H9 (cell line): ENCODE data around the gene PRKCB. TPM values are rescaled to one million over a fixed set of nuclear protein-coding genes. Genes with fewer than 3 reads are reported as not detected.

Experiments
- DNase-seq: peaks from one replicate; pipeline ENCODE4 v3.0.0-alpha.2; 2017
- H2AFZ ChIP-seq: one replicate; pipeline ENCODE4 v1.6.1; 2013; ENCODE audit warnings: mild to moderate bottlenecking, low read length, control low read depth, moderate library complexity
- H2AK5ac ChIP-seq: 2 replicates; pipeline ENCODE4 v1.6.1; 2013; ENCODE audit warnings: low read length, control low read depth, mixed read lengths; ENCODE audit not compliant: insufficient read length
- H2BK120ac ChIP-seq: one replicate; pipeline ENCODE4 v1.6.1; 2013; ENCODE audit warnings: low read depth, mild to moderate bottlenecking, low read length, control low read depth, inconsistent platforms; ENCODE audit not compliant: poor library complexity, severe bottlenecking
- H2BK12ac ChIP-seq: 2 replicates; pipeline ENCODE4 v1.6.1; 2013; ENCODE audit warnings: low read length, control low read depth, mixed read lengths, low read depth; ENCODE audit not compliant: insufficient read length
- H2BK15ac ChIP-seq: 2 replicates; pipeline ENCODE4 v1.6.1; 2013; ENCODE audit warnings: low read depth, low read length, control low read depth
- H2BK20ac ChIP-seq: one replicate; pipeline ENCODE4 v1.6.1; 2013; ENCODE audit warnings: low read depth, mild to moderate bottlenecking, low read length, control low read depth, inconsistent platforms; ENCODE audit not compliant: poor library complexity, severe bottlenecking
- H2BK5ac ChIP-seq: 2 replicates; pipeline ENCODE4 v1.6.1; 2013; ENCODE audit warnings: low read length, control low read depth, mixed read lengths; ENCODE audit not compliant: insufficient read length
- H3K14ac ChIP-seq: 2 replicates; pipeline ENCODE4 v1.6.1; 2013; ENCODE audit warnings: low read length, control low read depth; ENCODE audit not compliant: insufficient read depth
- H3K18ac ChIP-seq: 2 replicates; pipeline ENCODE4 v1.6.1; 2013; ENCODE audit warnings: low read depth, mild to moderate bottlenecking, mixed read lengths, low read length, control low read depth; ENCODE audit not compliant: insufficient read length
- H3K23ac ChIP-seq: 2 replicates; pipeline ENCODE4 v1.6.1; 2013; ENCODE audit warnings: low read length, control low read depth, mixed read lengths, low read depth; ENCODE audit not compliant: insufficient read length
- H3K23me2 ChIP-seq: 2 replicates; pipeline ENCODE4 v1.6.1; 2013; ENCODE audit warnings: low read depth, mild to moderate bottlenecking, mixed read lengths, low read length, control low read depth; ENCODE audit not compliant: insufficient read length, poor library complexity, severe bottlenecking
- H3K27ac ChIP-seq: 2 replicates; pipeline ENCODE4 v1.5.1; 2013; ENCODE audit warnings: low read length, control low read depth, mixed read lengths, low read depth; ENCODE audit not compliant: insufficient read length
- H3K27me3 ChIP-seq: 2 replicates; pipeline ENCODE4 v1.6.1; 2013; ENCODE audit warnings: low read length, control low read depth, inconsistent platforms; ENCODE audit not compliant: insufficient read depth
- H3K4ac ChIP-seq: 2 replicates; pipeline ENCODE4 v1.6.1; 2013; ENCODE audit warnings: low read depth, mild to moderate bottlenecking, control low read depth, inconsistent platforms, low read length, moderate library complexity
- H3K4me1 ChIP-seq: 2 replicates; pipeline ENCODE4 v1.6.1; 2013; ENCODE audit warnings: low read length, control low read depth, inconsistent platforms; ENCODE audit not compliant: insufficient read depth
- H3K4me2 ChIP-seq: 2 replicates; pipeline ENCODE4 v1.6.1; 2013; ENCODE audit warnings: low read length, control low read depth, mixed read lengths; ENCODE audit not compliant: insufficient read length, insufficient read depth
- H3K56ac ChIP-seq: 2 replicates; pipeline ENCODE4 v1.6.1; 2013; ENCODE audit warnings: low read depth, mild to moderate bottlenecking, mixed read lengths, low read length, control low read depth; ENCODE audit not compliant: insufficient read length
- H3K79me1 ChIP-seq: 2 replicates; pipeline ENCODE4 v1.6.1; 2013; ENCODE audit warnings: low read depth, mild to moderate bottlenecking, moderate library complexity, low read length, control low read depth, inconsistent platforms; ENCODE audit not compliant: insufficient read depth, poor library complexity, severe bottlenecking
- H3K79me2 ChIP-seq: 2 replicates; pipeline ENCODE4 v1.6.1; 2013; ENCODE audit warnings: low read length, control low read depth, inconsistent platforms; ENCODE audit not compliant: insufficient read depth
- H3K9ac ChIP-seq: 2 replicates; pipeline ENCODE4 v1.6.1; 2013; ENCODE audit warnings: low read length, control low read depth, mixed read lengths; ENCODE audit not compliant: insufficient read length; ENCODE audit errors: extremely low read depth
- H3K9me3 ChIP-seq: one replicate; pipeline ENCODE4 v1.6.1; 2013; ENCODE audit warnings: low read depth, low read length, inconsistent platforms; ENCODE audit not compliant: control insufficient read depth
- H3T11ph ChIP-seq: one replicate; pipeline ENCODE4 v1.6.1; 2013; ENCODE audit warnings: mild to moderate bottlenecking, low read length, control low read depth, inconsistent platforms
- H4K20me1 ChIP-seq: one replicate; pipeline ENCODE4 v1.6.1; 2013; ENCODE audit not compliant: control insufficient read depth, insufficient read length, insufficient read depth
- H4K5ac ChIP-seq: 2 replicates; pipeline ENCODE4 v1.6.1; 2013; ENCODE audit warnings: low read depth, mild to moderate bottlenecking, mixed read lengths, low read length, control low read depth; ENCODE audit not compliant: insufficient read length
- H4K8ac ChIP-seq: replicated peaks from 2 replicates; pipeline ENCODE4 v1.6.1; 2013; ENCODE audit warnings: low read length, control low read depth, mixed read lengths, low read depth; ENCODE audit not compliant: insufficient read length
- H4K91ac ChIP-seq: 2 replicates; pipeline ENCODE4 v1.6.1; 2013; ENCODE audit warnings: low read depth, mild to moderate bottlenecking, moderate library complexity, mixed read lengths, low read length, control low read depth; ENCODE audit not compliant: insufficient read length
- H3K27ac Mint-ChIP-seq, 3 experiments: 2 replicates in 2 of 3; 3 replicates in 1 of 3; pipeline ENCODE4 v1.8.0; 2020 to 2021; ENCODE audit warnings: mixed read lengths in 3 of 3, mild to moderate bottlenecking in 1 of 3, moderate library complexity in 1 of 3
- H3K27me3 Mint-ChIP-seq: 2 replicates; pipeline ENCODE4 v1.8.0; 2021; ENCODE audit warnings: low read depth, mild to moderate bottlenecking, moderate library complexity, mixed read lengths
- H3K36me3 Mint-ChIP-seq, 3 experiments: 2 replicates in 2 of 3; 3 replicates in 1 of 3; pipeline ENCODE4 v1.8.0; 2020 to 2021; ENCODE audit warnings: low read depth in 3 of 3, mixed read lengths in 3 of 3; ENCODE audit not compliant: insufficient read depth in 1 of 3
- H3K4me1 Mint-ChIP-seq, 2 experiments: 2 replicates each; pipeline ENCODE4 v1.8.0; 2020; ENCODE audit warnings: mixed read lengths in 2 of 2
- H3K4me3 Mint-ChIP-seq, 2 experiments: 2 replicates in 1 of 2; 3 replicates in 1 of 2; pipeline ENCODE4 v1.8.0; 2020 to 2021; ENCODE audit warnings: mild to moderate bottlenecking in 2 of 2, mixed read lengths in 2 of 2, moderate library complexity in 1 of 2
- H3K9me3 Mint-ChIP-seq, 2 experiments: 2 replicates in 1 of 2; 3 replicates in 1 of 2; pipeline ENCODE4 v1.8.0; 2020; ENCODE audit warnings: mild to moderate bottlenecking in 2 of 2, mixed read lengths in 2 of 2, moderate library complexity in 1 of 2
- CTCF ChIP-seq: fragments of 200-600 bp; sonication (generic); conservative IDR thresholded peaks from 3 replicates; pipeline ENCODE4 v1.8.0; 2021; ENCODE audit warnings: antibody characterized with exemption, mild to moderate bottlenecking
- WGBS: extraction: QIAGEN DNeasy Blood & Tissue Kit; methylation state at CpG from one replicate; pipeline ENCODE4 v1.1.7; 2013; ENCODE audit warnings: missing lambda C conversion rate, low lambda C conversion rate, mixed read lengths; ENCODE audit not compliant: insufficient read length; ENCODE audit errors: extremely low coverage; 5-methylcytosine and 5-hydroxymethylcytosine counted together
- total RNA-seq: library from RNA; stranded (reverse); gene quantifications from 2 replicates; pipeline ENCODE4 v1.2.1, GENCODE V29; 2021

The PRKCB gene
- total RNA-seq, 1 experiment from 2014 or later = 7.0 TPM

GRCh38 chr16:23953476-23953875, 117.7 kb downstream of the PRKCB start:
- Histone ChIP-seq H4K91ac (no peak overlapping the region), H2BK15ac (no peak overlapping the region), H3K23ac (no peak overlapping the region), H2BK20ac (no peak overlapping the region), H3K4ac (no peak overlapping the region), H3K27me3 (no peaks in the 10 kb centered on the region), H3K9me3 (no peaks in the 10 kb centered on the region), H2BK12ac (no peak overlapping the region), H2AK5ac (no peak overlapping the region), H4K20me1 (no peaks in the 10 kb centered on the region), H3K4me1 (peaks cover 10% of the 10 kb centered on the region; the same call in 1 of the 2 replicates), H3K14ac (no peak overlapping the region), H3K4me2 (no peak overlapping the region), H4K8ac (no peak overlapping the region), H3K23me2 (no peaks in the 10 kb centered on the region), H2AFZ (no peak overlapping the region), H2BK120ac (no peak overlapping the region), H3K9ac (no peak overlapping the region), H3K79me1 (no peaks in the 10 kb centered on the region), H3K18ac (no peak overlapping the region), H2BK5ac (no peak overlapping the region), H3T11ph (no peak overlapping the region), H3K56ac (no peak overlapping the region), H4K5ac (no peak overlapping the region), H3K27ac (no peak overlapping the region), H3K79me2 (no peaks in the 10 kb centered on the region)
- WGBS = no CpG with 5 or more reads among the region's 2 CpGs
- Mint-ChIP-seq H3K27ac (no peak overlapping the region), H3K4me1 (peaks cover 18 to 21% of the 10 kb centered on the region in 2 experiments), H3K27me3 (peaks cover 21% of the 10 kb centered on the region), H3K9me3 (no peaks in the 10 kb centered on the region), H3K36me3 (no peaks in the 10 kb centered on the region; a peak in 1 of 7 replicates), H3K4me3 (no peak overlapping the region; a peak in 1 of 5 replicates)
- DNase-seq = no peak
- TF ChIP-seq CTCF = no peak
